Osteocyte (in vitro differentiated cells): ENCODE results near the gene SEMA4D. TPM values are rescaled to one million over a fixed set of nuclear protein-coding genes. Genes with fewer than 3 reads are reported as not detected.
A peak's percentile ranks its signal among the peaks of the same experiment; 100 is the strongest.

Experiments used
- DNase-seq: peaks from one replicate; pipeline ENCODE4 v3.0.0; 2021; ENCODE audit warnings: mixed read lengths; ENCODE audit not compliant: unreplicated experiment; ENCODE audit errors: extremely low spot score
- H3K27ac Mint-ChIP-seq: one replicate; pipeline ENCODE4 v1.8.0; 2021; ENCODE audit warnings: mild to moderate bottlenecking, mixed read lengths; ENCODE audit not compliant: unreplicated experiment
- H3K27me3 Mint-ChIP-seq: one replicate; pipeline ENCODE4 v1.8.0; 2021; ENCODE audit warnings: mixed read lengths; ENCODE audit not compliant: unreplicated experiment
- H3K36me3 Mint-ChIP-seq: one replicate; pipeline ENCODE4 v1.8.0; 2021; ENCODE audit warnings: mixed read lengths; ENCODE audit not compliant: unreplicated experiment
- H3K4me1 Mint-ChIP-seq: one replicate; pipeline ENCODE4 v1.8.0; 2021; ENCODE audit warnings: mixed read lengths; ENCODE audit not compliant: unreplicated experiment
- H3K4me3 Mint-ChIP-seq: one replicate; pipeline ENCODE4 v1.8.0; 2021; ENCODE audit warnings: mild to moderate bottlenecking, moderate library complexity, mixed read lengths; ENCODE audit not compliant: unreplicated experiment
- H3K9me3 Mint-ChIP-seq: one replicate; pipeline ENCODE4 v1.8.0; 2021; ENCODE audit warnings: mixed read lengths; ENCODE audit not compliant: unreplicated experiment
- total RNA-seq: library from RNA; stranded (reverse); gene quantifications from 2 replicates; pipeline ENCODE4 v1.2.1, GENCODE V29; 2021
- TF ChIP-seq, protein P1 (sequence below): fragments of 200-600 bp; sonication (generic); IDR thresholded peaks from 2 replicates; pipeline ENCODE4 v1.5.0; 2021; ENCODE audit warnings: antibody characterized with exemption, mild to moderate bottlenecking, moderate library complexity

The SEMA4D gene
- total RNA-seq, 1 donor from 2014 or later: 2.0 TPM

DNA sequence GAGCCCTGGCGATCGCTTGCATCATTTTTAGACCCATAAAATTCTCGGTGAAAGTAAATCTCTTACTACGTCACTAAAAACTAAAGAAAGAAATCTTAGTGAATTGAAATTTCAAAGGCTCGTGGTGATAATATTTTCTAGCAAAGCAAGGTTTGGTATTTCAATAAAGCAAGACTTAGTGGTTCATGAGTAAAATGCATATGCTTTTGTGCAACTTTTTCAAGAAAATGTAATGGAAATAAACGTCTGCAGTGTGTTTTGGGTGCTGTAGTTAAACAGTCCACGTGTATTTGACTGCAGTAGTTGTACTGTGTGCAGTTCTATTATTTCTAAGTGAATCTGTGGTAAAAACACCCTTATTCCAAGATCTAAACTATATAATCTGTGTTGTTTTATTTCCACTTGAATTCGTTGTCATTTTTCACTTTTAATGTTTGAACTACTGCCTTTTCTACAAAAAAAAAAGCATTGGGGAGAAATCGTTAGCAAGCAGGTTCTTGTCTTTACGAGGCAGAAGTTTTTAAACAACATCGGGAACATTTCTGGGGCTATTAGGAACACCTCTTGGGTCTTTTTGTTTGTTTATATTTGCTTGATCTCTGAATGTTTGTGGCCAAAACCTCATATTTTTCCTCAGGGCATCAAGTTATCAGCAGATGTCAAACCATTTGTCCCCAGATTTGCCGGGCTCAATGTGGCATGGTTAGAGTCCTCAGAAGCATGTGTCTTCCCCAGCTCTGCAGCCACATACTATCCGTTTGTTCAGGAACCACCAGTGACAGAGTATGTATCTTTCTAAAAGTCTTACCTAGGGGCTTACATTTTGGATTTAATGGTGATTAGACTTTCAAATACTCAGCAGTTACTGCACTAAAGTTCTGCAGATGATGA, 178.7 kb downstream of the SEMA4D start:
- TF ChIP-seq, protein P1, sequence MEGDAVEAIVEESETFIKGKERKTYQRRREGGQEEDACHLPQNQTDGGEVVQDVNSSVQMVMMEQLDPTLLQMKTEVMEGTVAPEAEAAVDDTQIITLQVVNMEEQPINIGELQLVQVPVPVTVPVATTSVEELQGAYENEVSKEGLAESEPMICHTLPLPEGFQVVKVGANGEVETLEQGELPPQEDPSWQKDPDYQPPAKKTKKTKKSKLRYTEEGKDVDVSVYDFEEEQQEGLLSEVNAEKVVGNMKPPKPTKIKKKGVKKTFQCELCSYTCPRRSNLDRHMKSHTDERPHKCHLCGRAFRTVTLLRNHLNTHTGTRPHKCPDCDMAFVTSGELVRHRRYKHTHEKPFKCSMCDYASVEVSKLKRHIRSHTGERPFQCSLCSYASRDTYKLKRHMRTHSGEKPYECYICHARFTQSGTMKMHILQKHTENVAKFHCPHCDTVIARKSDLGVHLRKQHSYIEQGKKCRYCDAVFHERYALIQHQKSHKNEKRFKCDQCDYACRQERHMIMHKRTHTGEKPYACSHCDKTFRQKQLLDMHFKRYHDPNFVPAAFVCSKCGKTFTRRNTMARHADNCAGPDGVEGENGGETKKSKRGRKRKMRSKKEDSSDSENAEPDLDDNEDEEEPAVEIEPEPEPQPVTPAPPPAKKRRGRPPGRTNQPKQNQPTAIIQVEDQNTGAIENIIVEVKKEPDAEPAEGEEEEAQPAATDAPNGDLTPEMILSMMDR: no peak
- peak overlapping the region; percentile 88 for H3K4me3 Mint-ChIP-seq
- DNase-seq: no peak
- no peaks in the 10 kb centered on the region for H3K9me3 Mint-ChIP-seq
- peaks cover 7% of the 10 kb centered on the region for H3K36me3 Mint-ChIP-seq
- peaks cover 48% of the 10 kb centered on the region for H3K4me1 Mint-ChIP-seq
- H3K27me3 Mint-ChIP-seq: no peaks in the 10 kb centered on the region
- peak overlapping the region; percentile 98 for H3K27ac Mint-ChIP-seq

DNA sequence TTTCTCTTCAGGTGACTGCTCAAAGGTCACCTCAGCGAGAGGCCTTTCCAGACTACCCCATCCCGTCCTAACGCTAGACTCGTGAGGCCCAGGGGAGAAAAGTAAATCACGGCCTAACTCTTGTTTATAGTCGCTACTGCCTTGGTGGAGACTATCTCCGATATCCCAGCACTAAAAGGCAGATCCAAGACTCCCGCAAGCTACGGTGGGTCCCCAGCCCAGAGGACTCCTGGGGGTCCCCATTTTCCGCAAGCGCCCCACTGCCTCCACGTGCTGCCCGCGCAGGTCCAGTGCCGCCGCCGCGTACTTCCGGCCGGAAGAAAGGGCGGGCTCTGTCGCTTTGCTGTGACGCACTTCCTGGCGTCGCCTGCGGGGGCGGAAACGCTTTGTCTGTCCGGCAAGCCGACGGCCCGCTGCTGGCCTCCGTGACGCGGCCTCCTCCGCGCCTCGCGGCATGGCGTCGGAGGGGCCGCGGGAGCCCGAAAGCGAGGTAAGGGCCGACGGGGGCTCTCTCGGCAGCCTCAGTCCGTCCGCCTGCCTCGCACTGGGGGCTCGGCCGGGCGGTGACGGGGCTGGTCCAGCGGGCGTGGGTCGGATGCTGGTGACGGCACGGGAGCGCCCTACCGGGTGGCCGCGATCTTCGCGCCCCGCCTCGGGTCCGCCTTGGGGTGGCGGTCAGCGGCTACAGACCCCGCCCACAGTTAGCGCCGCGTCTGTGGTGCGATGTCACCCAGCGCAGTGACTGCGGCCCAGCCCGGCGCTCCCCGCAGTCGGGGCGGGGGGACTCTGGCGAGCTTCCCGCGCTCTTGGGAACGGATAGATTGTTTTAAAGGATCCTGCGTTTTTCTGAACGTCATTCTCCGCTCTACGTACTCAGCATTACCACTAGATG, 179.5 kb downstream of the SEMA4D start, which contains the start of gene SECISBP2:
Gene SECISBP2, plus strand, starts transcription at position 378 of the 892 bp plus-strand sequence. Its CDS starts 77 bp downstream, at position 455.
- no peaks in the 10 kb centered on the region for H3K9me3 Mint-ChIP-seq
- peak; percentile 98 for DNase-seq
- peaks cover 7% of the 10 kb centered on the region for H3K36me3 Mint-ChIP-seq
- TF ChIP-seq, protein P1: peak; percentile 81
- H3K27ac Mint-ChIP-seq: peak within 1 kb of the TSS; percentile 98
- H3K27me3 Mint-ChIP-seq: no peaks in the 10 kb centered on the region
- peak within 1 kb of the TSS; percentile 88 for H3K4me3 Mint-ChIP-seq
- H3K4me1 Mint-ChIP-seq: peaks cover 56% of the 10 kb centered on the region

DNA sequence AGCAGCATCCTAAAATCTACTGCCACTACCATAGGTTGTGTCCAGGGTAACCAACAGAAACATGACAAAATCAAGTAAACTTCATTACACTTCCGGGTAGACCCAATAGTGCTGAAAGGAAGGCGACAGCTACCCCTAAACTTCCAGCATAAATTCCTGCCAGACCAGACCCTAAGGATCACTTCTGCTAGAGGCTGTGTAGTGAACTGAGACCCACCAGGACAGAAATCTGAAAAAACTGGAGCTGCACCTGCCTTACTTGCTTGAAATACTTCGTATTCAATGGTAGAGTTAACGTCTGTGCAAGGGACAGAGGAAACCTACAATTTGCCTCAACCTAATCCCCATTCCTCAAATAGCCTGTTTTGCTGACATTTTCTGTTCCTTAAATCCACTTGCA, 180.6 kb downstream of the SEMA4D start:
- Mint-ChIP-seq H3K27me3 (no peaks in the 10 kb centered on the region), H3K4me1 (peaks cover 60% of the 10 kb centered on the region), H3K27ac (peak overlapping the region; percentile 98), H3K4me3 (peak overlapping the region; percentile 88), H3K9me3 (no peaks in the 10 kb centered on the region), H3K36me3 (peaks cover 7% of the 10 kb centered on the region)
- DNase-seq: no peak
- TF ChIP-seq, protein P1: no peak

DNA sequence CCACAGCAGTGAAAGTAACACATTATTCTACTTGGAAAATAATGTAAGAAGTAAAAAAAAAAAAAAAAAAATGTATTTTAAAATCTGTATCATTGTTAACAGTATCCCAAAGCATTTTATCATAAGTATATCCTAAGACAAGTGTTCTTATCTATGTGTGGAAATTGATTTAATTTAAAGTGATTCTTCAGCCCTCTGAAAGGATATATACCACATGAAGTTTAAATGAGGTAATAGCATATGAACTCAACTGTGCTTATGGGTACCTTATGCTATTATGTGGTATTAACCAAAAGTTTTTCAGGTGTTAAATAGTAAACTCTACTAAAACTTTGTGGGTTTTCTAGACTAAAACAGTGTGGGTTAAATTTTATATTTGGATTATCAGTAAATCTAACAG, 182.4 kb downstream of the SEMA4D start:
- Mint-ChIP-seq H3K9me3 (no peaks in the 10 kb centered on the region), H3K4me1 (peaks cover 55% of the 10 kb centered on the region), H3K27me3 (no peaks in the 10 kb centered on the region), H3K36me3 (peaks cover 4% of the 10 kb centered on the region), H3K27ac (peak overlapping the region; percentile 81), H3K4me3 (no peak overlapping the region)
- DNase-seq: no peak
- TF ChIP-seq, protein P1: no peak
